WI38 (cell line): Measurements from ENCODE around the gene GLB1L2.

ENCODE experiments used
- H3K4me3 ChIP-seq: 2 replicates; pipeline ENCODE4 v1.5.1; 2011; ENCODE audit warnings: low read depth, mild to moderate bottlenecking, control low read depth, low read length
- CTCF ChIP-seq: IDR thresholded peaks from 2 replicates; pipeline ENCODE4 v1.5.1; 2012; ENCODE audit warnings: low read depth, mild to moderate bottlenecking, control low read depth, low read length

GLB1L2 gene

GRCh38 chr11:134330611-134331353 lies 1.0 kb upstream of the GLB1L2 start:
- TF ChIP-seq CTCF: no peak
- no peak overlapping the region for H3K4me3 ChIP-seq

GRCh38 chr11:134332189-134332631 lies 422 bp downstream of the GLB1L2 start:
- H3K4me3 ChIP-seq: no peak overlapping the region
- no peak for TF ChIP-seq CTCF

- no peak overlapping the region for H3K4me3 ChIP-seq
- no peak for TF ChIP-seq CTCF
These were observed 994 bp downstream of the GLB1L2 start for GRCh38 chr11:134332782-134333181.

- no peak for TF ChIP-seq CTCF
- H3K4me3 ChIP-seq: no peak overlapping the region
These were observed 1.5 kb downstream of the GLB1L2 start for GRCh38 chr11:134333312-134333711.

GRCh38 chr11:134333946-134334345 lies 2.2 kb downstream of the GLB1L2 start:
- no peak overlapping the region for H3K4me3 ChIP-seq

GRCh38 chr11:134334796-134335571 lies 3.2 kb downstream of the GLB1L2 start:
- TF ChIP-seq CTCF: no peak

More at GRCh38 chr11:134333946-134334345, 2.2 kb downstream of the GLB1L2 start:
- TF ChIP-seq CTCF: no peak

GRCh38 chr11:134337051-134337450 lies 5.3 kb downstream of the GLB1L2 start:
- no peak overlapping the region for H3K4me3 ChIP-seq
- no peak for TF ChIP-seq CTCF

More at GRCh38 chr11:134334796-134335571, 3.2 kb downstream of the GLB1L2 start:
- H3K4me3 ChIP-seq: no peak overlapping the region
